ENCODE measurements around the gene TFE3.
"Not testable (repeated sequence)": the region's sequence is repeated elsewhere in the genome, so short reads cannot be mapped to it uniquely, and the experiment has no call there.

TFE3 gene

DNA sequence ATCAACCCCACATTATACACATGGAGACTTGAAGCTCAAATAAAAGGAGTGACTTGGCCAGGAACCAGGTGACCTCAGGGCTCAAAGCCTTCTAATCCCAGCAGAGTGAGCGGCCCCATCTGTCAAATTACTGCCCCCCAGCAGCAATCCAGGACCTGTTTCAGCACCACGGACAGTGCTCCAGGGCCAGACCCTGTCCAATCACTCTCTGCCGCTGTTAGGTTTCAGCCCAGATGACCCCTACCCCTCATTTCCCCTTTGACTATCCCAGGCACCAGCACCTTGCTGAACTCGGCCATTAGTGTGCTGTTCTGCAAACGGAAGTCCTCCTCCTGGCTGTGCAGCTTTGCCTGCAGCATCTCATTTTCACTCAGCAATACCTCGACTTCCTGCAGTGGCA lies 46.2 kb downstream of the TFE3 start:
- Histone ChIP-seq H3K9ac (ENCODE audit: low read depth, low read length) (no peak overlapping the region), H3K4me1 (ENCODE audit: control insufficient read depth, insufficient read depth, low read length) (peaks cover 2% of the 10 kb centered on the region), H3K36me3 (ENCODE audit: control insufficient read depth, insufficient read depth, low read length) (peaks cover 17% of the 10 kb centered on the region), H3K27me3 (ENCODE audit: control insufficient read depth, insufficient read depth, low read length) (no peaks in the 10 kb centered on the region), H3K4me3 (ENCODE audit: low read depth, low read length) (no peak overlapping the region), H3K9me3 (ENCODE audit: control insufficient read depth, insufficient read depth, low read length) (no peaks in the 10 kb centered on the region)

DNA sequence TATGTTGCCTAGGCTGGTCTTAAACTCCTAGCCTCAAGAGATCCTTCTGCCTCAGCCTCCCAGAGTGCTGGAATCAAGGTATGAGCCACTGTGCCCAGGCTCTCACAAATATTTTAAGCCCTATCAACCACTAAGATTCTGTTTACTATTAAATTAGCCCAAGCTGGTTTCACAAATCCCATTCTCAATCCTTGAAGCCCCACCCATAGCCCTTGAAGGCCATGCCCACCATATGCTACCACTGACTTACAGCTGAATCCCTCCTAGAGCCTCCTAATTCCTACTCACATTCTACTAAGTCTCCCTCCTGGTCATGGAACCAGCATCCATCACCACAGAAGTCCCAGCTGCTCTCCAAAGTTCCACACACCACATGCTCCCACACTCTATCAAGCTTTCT lies 50.8 kb downstream of the TFE3 start:
- H3K27me3 ChIP-seq (ENCODE audit: control insufficient read depth, insufficient read depth, low read length): no peaks in the 10 kb centered on the region
- no peaks in the 10 kb centered on the region for H3K9me3 ChIP-seq (ENCODE audit: control insufficient read depth, insufficient read depth, low read length)
- no peak overlapping the region for H3K4me3 ChIP-seq (ENCODE audit: low read depth, low read length)
- H3K36me3 ChIP-seq (ENCODE audit: control insufficient read depth, insufficient read depth, low read length): peaks cover 37% of the 10 kb centered on the region
- H3K4me1 ChIP-seq (ENCODE audit: control insufficient read depth, insufficient read depth, low read length): no peaks in the 10 kb centered on the region
- no peak overlapping the region for H3K9ac ChIP-seq (ENCODE audit: low read depth, low read length)

DNA sequence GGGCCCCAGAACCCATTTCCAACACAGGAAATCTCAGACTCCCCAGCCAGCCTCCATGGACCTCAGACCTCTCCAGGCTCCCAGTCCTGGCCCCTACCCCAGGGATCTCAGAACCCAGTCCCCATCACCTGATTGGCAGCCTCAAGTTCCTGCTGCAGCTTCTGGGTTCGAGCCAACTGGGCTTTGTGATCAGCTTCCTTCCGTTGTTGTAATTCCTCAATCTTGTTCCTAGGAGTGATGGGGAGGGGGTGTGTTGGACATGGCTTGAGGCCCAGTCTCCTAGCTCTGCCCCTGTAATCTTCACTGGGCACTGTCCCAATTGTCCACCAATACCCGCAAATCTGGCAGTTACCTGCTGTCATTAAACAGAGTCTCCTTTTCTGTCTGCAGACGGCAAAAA lies 53.7 kb downstream of the TFE3 start:
- no peak overlapping the region for H3K9ac ChIP-seq (ENCODE audit: low read depth, low read length)
- H3K27me3 ChIP-seq (ENCODE audit: control insufficient read depth, insufficient read depth, low read length): no peaks in the 10 kb centered on the region
- H3K4me1 ChIP-seq (ENCODE audit: control insufficient read depth, insufficient read depth, low read length): no peaks in the 10 kb centered on the region
- H3K9me3 ChIP-seq (ENCODE audit: control insufficient read depth, insufficient read depth, low read length): no peaks in the 10 kb centered on the region
- H3K36me3 ChIP-seq (ENCODE audit: control insufficient read depth, insufficient read depth, low read length): peaks cover 26% of the 10 kb centered on the region
- no peak overlapping the region for H3K4me3 ChIP-seq (ENCODE audit: low read depth, low read length)

DNA sequence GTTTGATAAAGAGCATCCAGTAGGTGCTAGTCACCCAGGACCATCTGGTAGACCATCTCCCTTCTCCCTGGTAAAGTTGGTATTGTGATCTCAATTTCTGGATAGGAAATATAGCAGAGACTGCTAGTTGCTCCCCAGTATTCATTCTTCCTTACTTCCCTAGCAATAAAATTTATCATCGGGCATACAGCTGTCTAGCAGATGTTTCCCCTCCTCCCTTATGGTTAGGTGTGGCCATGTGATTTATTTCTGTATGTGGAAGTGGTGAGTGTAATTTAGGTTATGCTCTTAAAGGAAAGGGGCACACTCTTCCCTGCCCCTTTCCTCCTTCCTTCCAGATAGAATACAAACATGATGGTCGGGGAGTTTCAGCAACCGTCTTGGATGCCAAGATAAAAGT lies 59.3 kb downstream of the TFE3 start:
- Histone ChIP-seq H3K4me3 (ENCODE audit: low read depth, low read length) (no peak overlapping the region), H3K9me3 (ENCODE audit: control insufficient read depth, insufficient read depth, low read length) (no peaks in the 10 kb centered on the region), H3K27me3 (ENCODE audit: control insufficient read depth, insufficient read depth, low read length) (no peaks in the 10 kb centered on the region), H3K9ac (ENCODE audit: low read depth, low read length) (no peak overlapping the region), H3K36me3 (ENCODE audit: control insufficient read depth, insufficient read depth, low read length) (peaks cover 36% of the 10 kb centered on the region), H3K4me1 (ENCODE audit: control insufficient read depth, insufficient read depth, low read length) (no peaks in the 10 kb centered on the region)

DNA sequence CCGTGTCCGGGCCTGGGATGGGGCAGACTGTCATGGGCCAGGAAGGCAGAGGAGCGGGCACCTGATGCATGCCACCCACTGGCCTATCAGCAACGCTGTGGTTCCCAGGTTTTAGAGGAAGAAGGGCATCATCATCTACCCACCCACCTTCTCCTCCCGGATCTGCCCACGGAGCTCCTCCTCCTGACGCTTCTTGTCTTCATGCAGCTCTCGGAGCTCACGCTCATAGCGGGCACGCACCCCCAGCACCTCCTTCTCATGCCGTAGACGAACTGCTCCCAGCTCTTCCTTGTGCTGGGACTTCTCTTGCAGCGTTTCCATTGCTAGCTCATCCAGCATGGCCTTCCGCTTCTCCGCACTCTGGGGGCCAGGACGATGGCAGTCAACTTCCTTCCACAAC lies 60.1 kb downstream of the TFE3 start:
- Histone ChIP-seq H3K9ac (ENCODE audit: low read depth, low read length) (no peak overlapping the region), H3K27me3 (ENCODE audit: control insufficient read depth, insufficient read depth, low read length) (no peaks in the 10 kb centered on the region), H3K4me3 (ENCODE audit: low read depth, low read length) (no peak overlapping the region), H3K4me1 (ENCODE audit: control insufficient read depth, insufficient read depth, low read length) (no peaks in the 10 kb centered on the region), H3K9me3 (ENCODE audit: control insufficient read depth, insufficient read depth, low read length) (no peaks in the 10 kb centered on the region), H3K36me3 (ENCODE audit: control insufficient read depth, insufficient read depth, low read length) (peaks cover 39% of the 10 kb centered on the region)

DNA sequence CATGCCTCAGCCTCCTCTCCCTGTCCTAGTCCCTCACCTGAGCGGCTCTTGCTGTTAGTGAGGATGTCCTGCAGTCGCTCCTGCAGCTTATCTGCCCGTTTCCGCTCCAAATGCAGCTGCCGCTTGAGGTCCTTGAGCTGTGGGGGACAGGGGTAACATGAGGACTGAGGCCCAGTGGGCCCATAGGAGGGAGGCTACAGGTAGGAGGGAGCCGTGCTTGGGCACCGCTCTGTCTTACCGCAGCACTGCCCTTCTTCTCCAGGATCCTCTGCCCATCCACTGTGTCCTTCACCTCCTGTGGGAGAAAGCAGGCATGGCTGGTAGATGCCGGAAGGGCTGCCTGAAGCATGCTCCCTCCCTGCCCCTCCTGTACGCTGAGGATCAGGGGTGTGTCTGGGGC lies 62.0 kb downstream of the TFE3 start:
- Histone ChIP-seq H3K27me3 (ENCODE audit: control insufficient read depth, insufficient read depth, low read length) (no peaks in the 10 kb centered on the region), H3K4me1 (ENCODE audit: control insufficient read depth, insufficient read depth, low read length) (no peaks in the 10 kb centered on the region), H3K36me3 (ENCODE audit: control insufficient read depth, insufficient read depth, low read length) (peaks cover 36% of the 10 kb centered on the region), H3K9me3 (ENCODE audit: control insufficient read depth, insufficient read depth, low read length) (no peaks in the 10 kb centered on the region), H3K9ac (ENCODE audit: low read depth, low read length) (no peak overlapping the region), H3K4me3 (ENCODE audit: low read depth, low read length) (no peak overlapping the region)

GRCh38 chrX:48980341-48980740 lies 62.8 kb downstream of the TFE3 start:
- not testable (repeated sequence) for H3K4me1 ChIP-seq (ENCODE audit: control insufficient read depth, insufficient read depth, low read length); H3K4me3 ChIP-seq (ENCODE audit: low read depth, low read length); H3K9ac ChIP-seq (ENCODE audit: low read depth, low read length); H3K9me3 ChIP-seq (ENCODE audit: control insufficient read depth, insufficient read depth, low read length); H3K27me3 ChIP-seq (ENCODE audit: control insufficient read depth, insufficient read depth, low read length)
- H3K36me3 ChIP-seq (ENCODE audit: control insufficient read depth, insufficient read depth, low read length): peaks cover 43% of the 10 kb centered on the region
